ENCODE data around the gene NOP53.
"Not testable (repeated sequence)": the region's sequence is repeated elsewhere in the genome, so short reads cannot be mapped to it uniquely, and the experiment has no call there.

DNA sequence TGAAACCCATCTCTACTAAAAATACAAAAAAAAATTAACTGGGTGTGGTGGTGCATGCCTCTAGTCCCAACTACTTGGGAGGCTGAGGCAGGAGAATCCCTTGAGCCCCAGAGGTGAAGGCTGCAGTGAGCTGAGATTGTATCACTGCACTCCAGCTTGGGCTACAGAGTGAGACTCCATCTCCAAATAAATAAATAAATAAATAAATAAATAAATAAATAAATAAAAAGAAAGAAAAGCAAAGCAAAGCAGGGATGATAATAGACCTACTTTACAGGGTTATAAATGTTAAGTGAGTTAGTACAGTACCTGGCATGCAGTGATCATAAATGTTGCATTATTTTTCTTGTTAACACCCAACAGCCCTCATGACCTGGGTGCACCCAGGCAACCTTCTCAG is 30.5 kb upstream of the NOP53 start:
- TF ChIP-seq EZH2phosphoT487 (IDR thresholded peaks at IDR 0.05; ENCODE audit: borderline replicate concordance, low read depth, low read length): not testable (repeated sequence)
- TF ChIP-seq, protein P1, sequence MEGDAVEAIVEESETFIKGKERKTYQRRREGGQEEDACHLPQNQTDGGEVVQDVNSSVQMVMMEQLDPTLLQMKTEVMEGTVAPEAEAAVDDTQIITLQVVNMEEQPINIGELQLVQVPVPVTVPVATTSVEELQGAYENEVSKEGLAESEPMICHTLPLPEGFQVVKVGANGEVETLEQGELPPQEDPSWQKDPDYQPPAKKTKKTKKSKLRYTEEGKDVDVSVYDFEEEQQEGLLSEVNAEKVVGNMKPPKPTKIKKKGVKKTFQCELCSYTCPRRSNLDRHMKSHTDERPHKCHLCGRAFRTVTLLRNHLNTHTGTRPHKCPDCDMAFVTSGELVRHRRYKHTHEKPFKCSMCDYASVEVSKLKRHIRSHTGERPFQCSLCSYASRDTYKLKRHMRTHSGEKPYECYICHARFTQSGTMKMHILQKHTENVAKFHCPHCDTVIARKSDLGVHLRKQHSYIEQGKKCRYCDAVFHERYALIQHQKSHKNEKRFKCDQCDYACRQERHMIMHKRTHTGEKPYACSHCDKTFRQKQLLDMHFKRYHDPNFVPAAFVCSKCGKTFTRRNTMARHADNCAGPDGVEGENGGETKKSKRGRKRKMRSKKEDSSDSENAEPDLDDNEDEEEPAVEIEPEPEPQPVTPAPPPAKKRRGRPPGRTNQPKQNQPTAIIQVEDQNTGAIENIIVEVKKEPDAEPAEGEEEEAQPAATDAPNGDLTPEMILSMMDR (conservative IDR thresholded peaks at IDR 0.05; ENCODE audit: low read length): not testable (repeated sequence)

Data from OCI-LY7 (cell line).